Measurements from ENCODE around the gene RALGAPA1.
"Not testable (repeated sequence)": the region's sequence is repeated elsewhere in the genome, so short reads cannot be mapped to it uniquely, and the experiment has no call there.

Gene RALGAPA1

DNA sequence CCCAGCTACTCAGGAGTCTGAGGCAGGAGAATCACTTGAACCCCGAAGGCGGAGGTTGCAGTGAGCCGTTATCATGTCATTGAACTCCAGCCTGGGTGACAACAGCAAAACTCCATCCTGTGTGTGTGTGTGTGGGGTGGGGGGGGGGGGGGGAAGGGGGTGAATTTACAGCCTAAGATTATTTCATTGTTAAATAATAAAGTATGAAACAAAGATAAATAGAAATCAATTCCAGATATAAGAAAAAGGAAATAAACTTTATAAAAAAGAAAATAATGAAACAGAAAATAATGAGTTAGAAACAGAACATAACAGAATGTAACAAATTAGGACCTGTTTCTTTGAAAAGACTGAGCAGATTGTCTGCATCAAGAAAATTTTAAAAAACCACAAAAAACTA lies 191.6 kb downstream of the RALGAPA1 start:
- no peak for DNase-seq

DNA sequence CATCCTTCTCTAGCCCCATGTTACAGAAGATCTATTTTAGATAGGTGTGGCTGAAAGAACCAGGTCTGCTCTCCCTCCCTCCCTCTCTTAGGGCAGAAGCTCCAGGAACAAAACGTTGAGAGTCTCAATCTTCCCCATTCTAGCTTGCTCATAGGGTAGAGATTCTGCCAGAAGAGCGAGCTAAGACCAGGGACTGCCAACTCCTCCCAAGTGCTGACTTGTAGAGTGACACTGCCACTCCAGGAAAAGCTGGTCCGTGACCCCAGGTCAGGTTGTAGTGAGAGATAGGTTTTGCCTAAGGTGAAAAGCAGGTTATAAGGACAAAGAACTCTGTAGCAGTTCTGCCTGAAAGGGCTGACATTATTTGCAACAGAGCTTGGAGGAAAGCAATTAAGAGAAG lies 201.7 kb downstream of the RALGAPA1 start:
- no peak for DNase-seq

DNA sequence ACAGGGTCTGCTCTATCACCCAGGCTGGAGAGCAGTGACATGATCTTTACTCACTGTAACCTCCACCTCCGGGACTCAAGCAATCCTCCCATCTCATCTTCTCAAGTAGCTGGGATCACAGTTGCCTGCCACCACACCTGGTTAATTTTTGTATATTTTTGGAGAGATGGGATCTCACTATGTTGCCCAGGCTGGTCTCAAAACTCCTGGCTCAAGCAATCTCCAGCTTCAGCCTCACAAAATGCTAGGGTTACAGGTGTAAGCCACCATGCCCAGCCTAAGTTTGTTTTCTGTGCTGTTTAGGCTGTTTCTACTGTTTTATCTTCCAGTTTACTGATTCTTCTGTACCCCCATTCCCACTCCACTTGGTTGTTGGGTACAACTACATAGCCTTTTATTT lies 208.8 kb downstream of the RALGAPA1 start:
- no peak for DNase-seq

DNA sequence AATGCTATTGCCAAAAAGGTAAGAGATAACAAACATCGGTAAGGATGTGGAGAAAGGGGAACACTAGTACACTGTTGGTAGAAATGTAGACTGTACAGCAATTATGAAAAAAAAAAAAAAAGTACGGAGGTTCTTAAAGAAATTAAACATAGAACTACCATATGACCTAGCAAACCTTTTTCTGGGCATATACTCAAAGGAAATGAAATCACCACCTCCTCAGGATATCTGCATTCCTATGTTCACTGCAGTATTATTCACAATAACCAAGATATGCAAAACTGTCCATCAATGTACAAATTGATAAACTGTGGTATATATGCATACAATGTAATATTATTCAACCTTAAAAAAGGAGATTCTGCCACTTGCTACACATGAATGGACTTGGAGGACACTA lies 214.5 kb downstream of the RALGAPA1 start:
- no peak for DNase-seq

DNA sequence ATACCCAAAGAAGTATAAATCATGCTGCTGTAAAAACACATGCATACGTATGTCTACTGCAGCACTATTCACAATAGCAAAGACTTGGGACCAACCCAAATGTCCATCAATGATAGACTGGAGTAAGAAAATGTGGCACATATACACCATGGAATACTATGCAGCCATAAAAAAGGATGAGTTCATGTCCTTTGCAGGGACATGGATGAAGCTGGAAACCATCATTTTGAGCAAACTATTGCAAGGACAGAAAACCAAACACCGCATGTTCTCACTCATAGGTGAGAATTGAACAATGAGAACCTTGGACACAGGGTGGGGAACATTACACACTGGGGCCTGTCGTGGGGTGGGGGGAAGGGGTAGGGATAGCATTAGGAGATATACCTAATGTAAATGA lies 221.7 kb downstream of the RALGAPA1 start:
- DNase-seq = not testable (repeated sequence)

GRCh38 chr14:35578639-35579038 lies 230.5 kb downstream of the RALGAPA1 start:
- no peak for DNase-seq

GRCh38 chr14:35578135-35578534 lies 231.0 kb downstream of the RALGAPA1 start:
- DNase-seq = no peak

- DNase-seq = no peak
These were observed 232.2 kb downstream of the RALGAPA1 start for GRCh38 chr14:35576856-35577255.

GRCh38 chr14:35576260-35576659 lies 232.8 kb downstream of the RALGAPA1 start:
- no peak for DNase-seq

DNA sequence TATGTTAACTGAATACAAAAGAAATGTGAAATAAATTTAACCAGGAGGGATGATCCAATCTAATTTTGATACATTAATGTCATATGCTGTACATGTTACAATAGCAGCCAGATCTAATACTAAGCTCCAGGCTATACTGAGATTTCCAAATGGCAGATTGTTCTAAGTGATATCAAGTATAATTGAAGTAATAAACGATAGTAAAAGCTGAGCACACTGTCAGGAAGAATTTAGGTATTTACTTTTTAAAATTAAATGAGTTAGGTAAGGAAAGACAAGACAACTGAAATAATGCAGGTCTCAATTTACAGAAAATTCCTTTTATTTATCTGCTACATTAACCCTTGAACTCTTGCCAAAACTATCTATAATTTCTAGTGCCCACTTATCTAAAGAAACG lies 235.2 kb downstream of the RALGAPA1 start:
- no peak for DNase-seq

- no peak for DNase-seq
These were observed 237.5 kb downstream of the RALGAPA1 start for GRCh38 chr14:35571598-35571997.

DNA sequence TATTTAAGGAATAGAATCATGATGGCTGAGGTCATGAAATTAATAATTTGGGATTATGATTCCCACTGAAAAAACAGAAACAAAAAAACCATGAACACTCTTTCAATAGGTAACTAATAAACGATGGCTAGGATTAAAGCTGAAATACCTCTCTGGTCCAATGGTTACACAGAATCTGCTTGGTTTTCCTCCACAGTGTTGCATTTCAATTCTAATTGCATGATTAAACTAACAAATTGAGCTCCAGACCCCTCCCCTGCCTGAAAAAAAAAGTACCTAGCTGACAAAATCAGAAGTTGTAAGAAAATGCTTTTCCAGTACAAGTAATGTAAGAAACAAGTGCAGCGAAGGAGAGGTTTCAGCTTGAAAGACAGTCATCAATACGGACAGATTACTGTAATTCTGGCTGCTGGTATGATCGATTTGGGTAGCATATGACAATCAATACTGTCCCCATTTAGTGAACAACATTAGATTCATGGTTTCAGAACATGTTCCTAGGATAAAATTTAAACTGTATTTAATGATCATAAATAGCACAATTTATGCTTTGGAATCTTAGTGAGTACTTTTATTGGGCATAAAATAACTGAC lies 243.1 kb downstream of the RALGAPA1 start:
- no peak for DNase-seq

DNA sequence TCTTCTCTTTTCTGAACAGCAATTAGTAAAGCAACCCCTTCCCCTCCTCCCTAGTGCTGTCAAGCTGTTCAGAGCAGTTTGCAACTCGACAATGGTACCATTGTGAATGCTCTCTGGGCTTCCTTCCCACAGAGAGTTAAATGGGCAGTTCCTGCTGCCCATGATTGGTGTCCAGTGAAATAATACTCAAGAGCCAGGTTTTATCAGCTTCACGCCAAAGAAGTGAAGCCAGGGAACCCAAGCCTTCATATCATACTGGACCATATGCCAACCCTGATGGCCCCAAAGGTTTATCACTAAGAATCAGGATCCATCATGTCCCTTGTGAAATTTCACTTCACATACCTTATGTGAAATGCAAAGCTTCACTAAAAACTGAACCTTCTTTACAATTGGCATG lies 250.4 kb downstream of the RALGAPA1 start:
- DNase-seq = no peak

GRCh38 chr14:35557221-35557747 lies 251.8 kb downstream of the RALGAPA1 start:
- no peak for DNase-seq

GRCh38 chr14:35556548-35556947 lies 252.5 kb downstream of the RALGAPA1 start:
- no peak for DNase-seq

GRCh38 chr14:35553808-35554207 lies 255.3 kb downstream of the RALGAPA1 start:
- no peak for DNase-seq

- no peak for DNase-seq
These were observed 258.0 kb downstream of the RALGAPA1 start for GRCh38 chr14:35551081-35551480.

DNA sequence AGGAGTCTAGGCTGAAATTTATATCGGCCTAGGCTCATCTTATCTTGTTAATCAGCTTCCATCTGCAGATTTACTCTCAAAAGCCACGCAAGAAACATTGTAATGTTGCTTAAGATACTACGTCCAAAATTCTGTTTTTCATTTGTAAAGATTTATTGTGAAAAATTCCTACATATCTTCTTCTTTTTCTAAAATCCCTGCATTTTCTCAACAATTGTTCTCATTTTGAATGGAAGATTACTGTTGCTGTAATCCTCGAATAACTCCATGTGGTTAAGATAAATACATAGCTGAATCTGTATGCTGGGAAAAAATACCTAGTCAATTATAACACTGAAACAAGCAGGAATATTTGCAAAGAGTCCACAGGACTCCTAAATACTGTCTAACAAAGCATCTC lies 259.5 kb downstream of the RALGAPA1 start:
- DNase-seq = no peak

DNA sequence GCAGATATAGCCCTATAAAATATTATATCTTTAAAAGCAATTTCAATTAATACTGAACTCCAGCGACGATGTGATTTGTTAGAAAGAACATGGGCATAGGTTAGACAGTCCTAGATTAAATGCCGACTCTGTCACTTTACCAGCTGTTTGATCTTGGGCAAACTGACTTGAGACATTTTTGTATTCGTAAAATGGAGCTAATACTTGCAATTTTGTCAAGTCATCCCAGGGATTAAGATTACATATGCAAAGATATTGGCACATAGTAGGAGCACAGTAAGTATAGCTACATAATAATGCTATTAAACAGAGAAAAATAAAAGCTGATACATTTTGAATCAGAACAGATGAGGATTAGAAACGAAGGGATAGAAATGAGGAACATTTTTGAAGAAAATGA lies 266.1 kb downstream of the RALGAPA1 start:
- no peak for DNase-seq

GRCh38 chr14:35539969-35540368 lies 269.1 kb downstream of the RALGAPA1 start:
- DNase-seq = no peak

- DNase-seq = no peak
These were observed 273.5 kb downstream of the RALGAPA1 start for GRCh38 chr14:35535483-35536112.

DNA sequence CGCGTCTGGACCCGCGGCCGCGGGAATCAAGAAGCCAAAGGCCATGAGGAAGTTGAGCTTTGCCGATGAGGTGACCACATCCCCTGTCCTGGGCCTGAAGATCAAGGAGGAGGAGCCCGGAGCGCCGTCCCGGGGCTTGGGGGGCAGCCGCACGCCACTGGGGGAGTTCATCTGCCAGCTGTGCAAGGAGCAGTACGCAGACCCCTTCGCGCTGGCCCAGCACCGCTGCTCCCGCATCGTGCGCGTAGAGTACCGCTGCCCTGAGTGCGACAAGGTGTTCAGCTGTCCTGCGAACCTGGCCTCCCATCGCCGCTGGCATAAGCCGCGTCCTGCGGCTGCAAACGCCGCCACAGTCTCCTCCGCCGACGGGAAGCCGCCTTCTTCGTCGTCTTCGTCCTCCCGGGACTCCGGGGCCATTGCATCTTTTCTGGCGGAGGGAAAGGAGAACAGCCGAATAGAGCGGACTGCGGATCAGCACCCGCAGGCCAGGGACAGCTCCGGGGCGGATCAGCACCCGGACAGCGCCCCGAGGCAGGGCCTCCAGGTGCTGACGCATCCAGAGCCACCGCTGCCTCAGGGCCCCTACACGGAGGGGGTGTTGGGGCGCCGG lies 274.1 kb downstream of the RALGAPA1 start:
- peak; percentile 75 for DNase-seq

DNA sequence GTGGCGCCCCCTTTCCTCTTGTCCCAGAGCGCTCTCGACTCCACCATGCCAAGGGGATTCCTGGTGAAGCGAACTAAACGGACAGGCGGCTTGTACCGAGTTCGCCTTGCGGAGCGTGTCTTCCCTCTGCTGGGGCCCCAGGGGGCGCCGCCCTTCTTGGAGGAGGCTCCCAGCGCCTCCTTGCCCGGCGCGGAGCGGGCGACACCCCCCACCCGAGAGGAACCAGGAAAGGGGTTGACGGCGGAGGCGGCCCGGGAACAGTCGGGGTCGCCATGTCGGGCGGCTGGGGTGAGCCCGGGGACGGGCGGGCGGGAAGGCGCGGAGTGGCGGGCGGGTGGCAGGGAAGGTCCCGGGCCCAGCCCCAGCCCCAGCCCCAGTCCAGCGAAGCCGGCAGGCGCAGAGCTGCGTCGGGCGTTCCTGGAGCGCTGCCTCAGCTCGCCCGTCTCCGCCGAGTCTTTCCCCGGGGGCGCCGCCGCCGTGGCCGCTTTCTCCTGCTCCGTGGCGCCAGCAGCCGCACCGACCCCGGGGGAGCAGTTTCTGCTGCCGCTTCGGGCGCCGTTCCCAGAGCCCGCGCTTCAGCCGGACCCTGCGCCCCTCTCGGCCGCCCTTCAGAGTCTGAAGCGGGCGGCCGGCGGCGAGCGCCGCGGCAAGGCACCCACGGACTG lies 274.8 kb downstream of the RALGAPA1 start:
- DNase-seq = peak; percentile 28
